HG03196 (cell line): ENCODE results near the gene TRIM38.
A peak's percentile ranks its signal among the peaks of the same experiment; 100 is the strongest.
"Not testable (repeated sequence)": the region's sequence is repeated elsewhere in the genome, so short reads cannot be mapped to it uniquely, and the experiment has no call there.

Experiments used
- ATAC-seq: cut with Tn5 transposase; IDR thresholded peaks from one replicate; pipeline ENCODE4 v1.9.1; 2021; ENCODE audit not compliant: unreplicated experiment

Gene TRIM38

GRCh38 chr6:25968769-25969168 lies 6.2 kb downstream of the TRIM38 start:
- ATAC-seq, result no peak

GRCh38 chr6:25971187-25971821 lies 8.7 kb downstream of the TRIM38 start:
- ATAC-seq, result no peak

GRCh38 chr6:25972128-25972527 lies 9.5 kb downstream of the TRIM38 start:
- no peak for ATAC-seq

- ATAC-seq, result no peak
Observed at GRCh38 chr6:25972902-25973301, 10.3 kb downstream of the TRIM38 start.

- ATAC-seq, result no peak
Observed at GRCh38 chr6:25973923-25974555, 11.4 kb downstream of the TRIM38 start.

- ATAC-seq, result no peak
Observed at GRCh38 chr6:25975923-25976560, 13.4 kb downstream of the TRIM38 start.

GRCh38 chr6:25980935-25981334 lies 18.3 kb downstream of the TRIM38 start:
- ATAC-seq, result no peak

GRCh38 chr6:25981568-25982263 lies 19.1 kb downstream of the TRIM38 start:
- ATAC-seq, result no peak

GRCh38 chr6:25984265-25984664 lies 21.7 kb downstream of the TRIM38 start:
- ATAC-seq, result no peak

GRCh38 chr6:25987845-25988244 lies 25.2 kb downstream of the TRIM38 start:
- no peak for ATAC-seq

- ATAC-seq, result no peak
Observed at GRCh38 chr6:25990172-25990873, 27.7 kb downstream of the TRIM38 start.

- ATAC-seq, result peak; percentile 49
Observed at GRCh38 chr6:25991785-25992412, 29.3 kb downstream of the TRIM38 start.

- ATAC-seq, result peak; percentile 87
Observed at GRCh38 chr6:25992413-25993340, 30.1 kb downstream of the TRIM38 start.

- ATAC-seq, result not testable (repeated sequence)
Observed at GRCh38 chr6:25993341-25993684, 30.7 kb downstream of the TRIM38 start.

- no peak for ATAC-seq
Observed at GRCh38 chr6:25995507-25995906, 32.9 kb downstream of the TRIM38 start.

- no peak for ATAC-seq
Observed at GRCh38 chr6:25997921-25998320, 35.3 kb downstream of the TRIM38 start.

GRCh38 chr6:25998379-25998778 lies 35.8 kb downstream of the TRIM38 start:
- ATAC-seq, result no peak

GRCh38 chr6:25999225-25999624 lies 36.6 kb downstream of the TRIM38 start:
- not testable (repeated sequence) for ATAC-seq

- ATAC-seq, result no peak
Observed at GRCh38 chr6:26000366-26001144, 38.0 kb downstream of the TRIM38 start.
